ENCODE data around the gene PER3. TPM values are rescaled to one million over a fixed set of nuclear protein-coding genes. Genes with fewer than 3 reads are reported as not detected.

PER3 gene
- total and polyA plus RNA-seq, 12 donors: 2.1 to 36.3 (median 16.9) TPM

- Histone ChIP-seq H3K27ac (no peak overlapping the region), H3K4me1 (peaks cover 0 to 16% (median 0%) of the 10 kb centered on the region in 9 donors), H3K36me3 (peaks cover 0 to 9% (median 0%) of the 10 kb centered on the region in 9 donors), H3K4me3 (peak overlapping the region in 5 of 10 donors; percentile 3 to 29 (median 16)), H3K9me3 (no peaks in the 10 kb centered on the region), H3K27me3 (no peaks in the 10 kb centered on the region)
- ATAC-seq (peak; percentile 33 to 73 (median 56)), DNase-seq (peak in 1 of 2 donors; percentile 71)
- intact Hi-C loops (cut with DNase I): loop anchor here in 9 of 10 donors (1.0 to 5.0 kb wide), 5 partner anchors 83 to 150 kb away; no protein-coding TSS in a partner anchor
- 34 to 35% methylated on average over 18 of the region's 18 CpGs for WGBS, 2 donors
- TF ChIP-seq CTCF (IDR thresholded peaks at IDR 0.05): peak; percentile 72 to 91 (median 84)
Measured at GRCh38 chr1:7752512-7753417, 31.3 kb upstream of the PER3 start.

- peaks cover 0 to under 1% (median 0%) of the 10 kb centered on the region in 9 donors for H3K36me3 ChIP-seq
- DNase-seq (no peak), ATAC-seq (no peak)
- no peak overlapping the region for H3K27ac ChIP-seq
- 75 to 93% methylated on average over 3 of the region's 3 CpGs for WGBS, 2 donors
- H3K4me3 ChIP-seq: no peak overlapping the region
- peaks cover 0 to 16% (median 0%) of the 10 kb centered on the region in 9 donors for H3K4me1 ChIP-seq
- intact Hi-C loops (cut with DNase I): loop anchor here in 6 of 10 donors (1.0 to 5.0 kb wide), 4 partner anchors 84 to 149 kb away; no protein-coding TSS in a partner anchor
- no peaks in the 10 kb centered on the region for H3K9me3 ChIP-seq
- H3K27me3 ChIP-seq: no peaks in the 10 kb centered on the region
- TF ChIP-seq CTCF (IDR thresholded peaks at IDR 0.05): no peak
Measured at GRCh38 chr1:7753641-7754040, 30.4 kb upstream of the PER3 start.

- peaks cover 0 to 16% (median 0%) of the 10 kb centered on the region in 9 donors for H3K4me1 ChIP-seq
- ATAC-seq (no peak), DNase-seq (no peak)
- no peak overlapping the region for H3K27ac ChIP-seq
- WGBS, 2 donors: 85 to 94% methylated on average over 3 of the region's 3 CpGs
- TF ChIP-seq CTCF (IDR thresholded peaks at IDR 0.05): no peak
- no peaks in the 10 kb centered on the region for H3K9me3 ChIP-seq
- no peak overlapping the region for H3K4me3 ChIP-seq
- no peaks in the 10 kb centered on the region for H3K36me3 ChIP-seq
- H3K27me3 ChIP-seq: no peaks in the 10 kb centered on the region
- intact Hi-C loops (cut with DNase I): loop anchor here in 3 of 10 donors (5.0 kb wide), 1 partner anchor 148 kb away; no protein-coding TSS in a partner anchor
Measured at GRCh38 chr1:7754234-7754633, 29.9 kb upstream of the PER3 start.

GRCh38 chr1:7755448-7755847 lies 28.6 kb upstream of the PER3 start:
- no peaks in the 10 kb centered on the region for H3K9me3 ChIP-seq
- ATAC-seq (no peak), DNase-seq (no peak)
- no peaks in the 10 kb centered on the region for H3K36me3 ChIP-seq
- no peak overlapping the region for H3K4me3 ChIP-seq
- no peaks in the 10 kb centered on the region for H3K27me3 ChIP-seq
- H3K27ac ChIP-seq: no peak overlapping the region
- WGBS, 2 donors: 61 to 100% methylated on average over 1 of the region's 1 CpG
- H3K4me1 ChIP-seq: peaks cover 0 to 16% (median 0%) of the 10 kb centered on the region in 9 donors
- no peak for TF ChIP-seq CTCF (IDR thresholded peaks at IDR 0.05)
- intact Hi-C loops (cut with DNase I): no loop called here
